ENCODE measurements around the gene FOXP4.

FOXP4 gene

GRCh38 chr6:41548098-41548840, 2.1 kb downstream of the FOXP4 start:
- peak; percentile 67 to 74 for DNase-seq

GRCh38 chr6:41548841-41549642, 2.9 kb downstream of the FOXP4 start:
- DNase-seq = no peak

GRCh38 chr6:41549673-41550072, 3.5 kb downstream of the FOXP4 start:
- DNase-seq = no peak

- DNase-seq = no peak
Observed at GRCh38 chr6:41551086-41551700, 5.0 kb downstream of the FOXP4 start.

GRCh38 chr6:41551857-41552256, 5.7 kb downstream of the FOXP4 start:
- no peak for DNase-seq

- no peak for DNase-seq
Observed at GRCh38 chr6:41552723-41553122, 6.5 kb downstream of the FOXP4 start.

GRCh38 chr6:41553405-41553999, 7.3 kb downstream of the FOXP4 start:
- no peak for DNase-seq

GRCh38 chr6:41555326-41556300, 9.4 kb downstream of the FOXP4 start:
- no peak for DNase-seq

- DNase-seq = no peak
Observed at GRCh38 chr6:41557335-41557734, 11.2 kb downstream of the FOXP4 start.

- no peak for DNase-seq
Observed at GRCh38 chr6:41558033-41558807, 12.0 kb downstream of the FOXP4 start.

GRCh38 chr6:41559655-41560427, 13.7 kb downstream of the FOXP4 start:
- DNase-seq = no peak

GRCh38 chr6:41560431-41561192, 14.4 kb downstream of the FOXP4 start:
- DNase-seq = peak; percentile 85 to 87

- DNase-seq = no peak
Observed at GRCh38 chr6:41561416-41561815, 15.2 kb downstream of the FOXP4 start.

- DNase-seq = no peak
Observed at GRCh38 chr6:41561931-41562911, 16.0 kb downstream of the FOXP4 start.

GRCh38 chr6:41563060-41563776, 17.0 kb downstream of the FOXP4 start:
- no peak for DNase-seq

- DNase-seq = no peak
Observed at GRCh38 chr6:41564448-41565142, 18.4 kb downstream of the FOXP4 start.

GRCh38 chr6:41565701-41566100, 19.5 kb downstream of the FOXP4 start:
- DNase-seq = no peak

All from activated T-cell treated with anti-CD3 and anti-CD28 coated beads, Interleukin-2, amount 50 U/mL, for 48 hours (primary cell).